Kasumi-1 (cell line): ENCODE results near the gene BOLA1.
"Not testable (repeated sequence)": the region's sequence is repeated elsewhere in the genome, so short reads cannot be mapped to it uniquely, and the experiment has no call there.

Experiments used
- DNase-seq, 2 experiments: peaks; one replicate each; lab custom pipeline; 2025; lab: John Stamatoyannopoulos, UW

BOLA1 gene, protein sequence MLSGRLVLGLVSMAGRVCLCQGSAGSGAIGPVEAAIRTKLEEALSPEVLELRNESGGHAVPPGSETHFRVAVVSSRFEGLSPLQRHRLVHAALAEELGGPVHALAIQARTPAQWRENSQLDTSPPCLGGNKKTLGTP

DNA sequence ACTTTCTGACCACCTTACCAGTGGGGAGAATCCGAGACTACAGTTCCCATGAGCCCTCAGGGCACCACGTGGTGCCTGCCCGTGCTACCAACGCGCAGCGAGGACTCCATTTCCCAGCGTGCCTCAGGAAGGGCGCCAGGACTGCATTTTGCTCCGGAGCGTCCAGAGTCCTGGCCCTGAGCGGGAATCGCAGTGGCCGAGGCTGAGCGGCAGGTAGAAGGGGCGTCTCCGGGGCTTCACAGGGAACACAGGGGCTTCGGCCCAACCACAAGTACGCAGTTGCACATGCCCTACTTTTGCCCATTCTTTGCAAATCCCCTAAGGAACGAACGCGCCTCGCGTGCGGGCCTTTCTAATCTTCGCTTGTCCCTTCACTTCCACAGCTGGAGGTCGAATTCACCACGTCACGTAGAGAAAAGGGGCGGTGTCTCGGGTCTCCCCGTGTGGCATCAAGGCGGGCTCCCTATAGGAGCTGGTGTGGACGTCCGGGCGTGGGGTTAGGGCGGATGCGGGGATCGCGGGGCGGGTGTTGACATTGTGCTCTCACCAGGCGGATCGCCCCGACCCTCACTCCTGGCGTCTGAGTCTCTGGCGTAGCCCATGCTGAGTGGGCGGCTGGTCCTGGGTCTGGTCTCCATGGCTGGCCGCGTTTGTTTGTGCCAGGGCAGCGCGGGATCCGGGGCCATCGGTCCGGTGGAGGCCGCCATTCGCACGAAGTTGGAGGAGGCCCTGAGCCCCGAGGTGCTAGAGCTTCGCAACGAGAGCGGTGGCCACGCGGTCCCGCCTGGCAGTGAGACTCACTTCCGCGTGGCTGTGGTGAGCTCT is at the start of gene BOLA1:
BOLA1 (plus strand) TSS at position 109 of the 825 bp plus-strand sequence; CDS start at position 601, 492 bp downstream.
- peak; percentile 88 to 91 for DNase-seq

DNA sequence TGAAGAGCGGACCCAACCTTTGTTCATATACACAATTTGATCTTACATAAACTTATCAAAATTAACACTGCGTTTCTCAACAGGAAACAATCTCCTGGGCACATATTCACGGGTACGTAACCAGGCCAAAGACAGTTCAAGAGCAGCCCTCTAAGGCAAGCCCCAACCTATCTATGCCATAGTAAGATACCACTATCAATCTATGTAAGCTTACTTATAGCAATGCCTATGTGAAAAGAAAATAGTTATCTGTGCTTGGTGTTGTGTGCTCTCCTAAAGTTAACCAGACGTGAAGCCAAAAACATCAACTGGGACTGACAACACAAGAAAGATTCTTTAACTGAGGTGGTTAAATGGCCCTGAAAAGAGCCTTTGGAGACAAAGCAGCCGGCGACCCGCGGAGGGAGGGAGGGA is 49.4 kb upstream of the BOLA1 start:
- peak in 1 of 2 experiments; percentile 32 for DNase-seq

DNA sequence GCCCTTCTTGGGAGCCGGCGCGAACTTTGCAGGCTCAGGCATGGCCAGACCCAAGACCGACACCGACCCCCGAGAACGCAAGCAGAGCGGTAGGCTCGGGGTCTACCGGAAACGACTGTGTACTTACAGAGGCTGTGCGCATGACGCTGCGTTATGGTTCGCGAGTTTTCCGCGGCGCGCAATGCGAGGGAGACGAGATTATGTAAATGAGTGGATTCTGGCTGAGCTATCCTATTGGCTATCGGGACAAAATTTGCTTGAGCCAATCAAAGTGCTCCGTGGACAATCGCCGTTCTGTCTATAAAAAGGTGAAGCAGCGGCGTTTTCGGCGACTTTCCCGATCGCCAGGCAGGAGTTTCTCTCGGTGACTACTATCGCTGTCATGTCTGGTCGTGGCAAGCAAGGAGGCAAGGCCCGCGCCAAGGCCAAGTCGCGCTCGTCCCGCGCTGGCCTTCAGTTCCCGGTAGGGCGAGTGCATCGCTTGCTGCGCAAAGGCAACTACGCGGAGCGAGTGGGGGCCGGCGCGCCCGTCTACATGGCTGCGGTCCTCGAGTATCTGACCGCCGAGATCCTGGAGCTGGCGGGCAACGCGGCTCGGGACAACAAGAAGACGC is 48.5 kb upstream of the BOLA1 start:
- DNase-seq = not testable (repeated sequence)

DNA sequence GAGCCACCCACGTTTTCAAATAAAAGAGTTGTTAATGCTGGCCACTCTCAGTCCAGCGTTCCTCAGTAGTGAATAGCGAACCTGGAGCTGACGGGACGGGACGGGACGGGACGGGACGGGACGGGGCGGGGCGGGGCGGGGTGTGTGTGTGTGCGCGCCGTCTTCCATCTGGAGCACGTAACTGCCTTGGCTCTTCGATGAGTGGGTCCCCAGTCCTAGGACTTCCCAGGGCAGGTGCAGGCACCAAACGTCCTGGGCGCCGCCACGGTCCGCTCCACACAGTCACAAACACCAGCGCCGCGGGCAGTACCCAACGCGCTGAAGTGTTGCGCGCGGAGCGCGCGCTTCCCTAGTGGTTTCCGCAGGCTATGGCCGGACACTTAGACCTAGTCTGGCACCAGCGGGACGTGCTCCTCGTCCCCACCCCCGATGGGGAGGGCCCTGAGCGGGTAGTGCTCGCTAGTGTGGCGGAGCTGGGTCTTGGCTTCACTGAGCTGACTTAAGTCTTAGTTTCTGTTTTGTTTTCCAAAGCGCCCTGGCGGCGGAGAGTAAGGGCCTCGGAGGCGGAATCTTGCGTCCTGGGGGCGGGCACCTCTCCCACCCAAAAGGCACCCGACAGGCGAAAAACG is 47.7 kb upstream of the BOLA1 start:
- DNase-seq = not testable (repeated sequence)

DNA sequence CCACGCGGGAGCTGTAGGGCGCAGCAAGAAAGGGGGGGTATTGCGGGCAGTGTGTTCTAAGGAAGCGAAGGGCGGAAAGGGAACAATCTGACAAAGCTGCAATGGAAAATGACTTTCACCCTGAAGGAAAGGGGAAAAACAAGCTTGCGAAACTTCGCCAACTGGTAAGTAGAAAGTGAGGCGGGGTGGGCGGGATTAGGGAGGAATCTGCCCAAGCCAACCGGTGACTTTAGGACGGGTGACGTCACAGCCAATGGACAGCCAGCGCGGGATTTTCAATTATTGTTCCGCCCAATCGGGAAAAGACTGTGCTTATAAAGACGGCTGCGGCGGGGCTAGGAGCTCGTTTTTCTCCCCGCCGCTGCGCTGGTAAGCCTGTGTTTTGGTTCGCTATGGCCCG is 47.1 kb upstream of the BOLA1 start:
- not testable (repeated sequence) for DNase-seq

DNA sequence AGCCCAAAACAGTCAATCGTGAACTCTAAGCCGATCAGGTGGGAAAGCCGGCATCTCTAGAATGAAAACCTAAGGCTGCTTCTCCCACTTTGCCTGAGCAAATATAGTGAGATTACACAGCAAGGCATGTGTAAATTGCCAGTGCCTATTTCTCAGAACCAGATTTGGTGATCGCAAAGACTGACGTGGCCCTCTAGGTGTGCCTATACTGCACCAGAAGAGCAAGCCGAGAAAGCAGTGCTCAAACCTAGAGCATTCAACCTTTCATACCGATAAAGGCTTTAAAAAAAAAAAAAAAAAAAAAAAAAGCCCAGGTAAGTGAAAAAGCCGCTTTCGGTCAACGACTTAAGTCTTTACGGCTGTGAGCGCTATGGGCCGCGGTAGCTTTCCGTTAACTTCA is 39.1 kb upstream of the BOLA1 start:
- not testable (repeated sequence) for DNase-seq

DNA sequence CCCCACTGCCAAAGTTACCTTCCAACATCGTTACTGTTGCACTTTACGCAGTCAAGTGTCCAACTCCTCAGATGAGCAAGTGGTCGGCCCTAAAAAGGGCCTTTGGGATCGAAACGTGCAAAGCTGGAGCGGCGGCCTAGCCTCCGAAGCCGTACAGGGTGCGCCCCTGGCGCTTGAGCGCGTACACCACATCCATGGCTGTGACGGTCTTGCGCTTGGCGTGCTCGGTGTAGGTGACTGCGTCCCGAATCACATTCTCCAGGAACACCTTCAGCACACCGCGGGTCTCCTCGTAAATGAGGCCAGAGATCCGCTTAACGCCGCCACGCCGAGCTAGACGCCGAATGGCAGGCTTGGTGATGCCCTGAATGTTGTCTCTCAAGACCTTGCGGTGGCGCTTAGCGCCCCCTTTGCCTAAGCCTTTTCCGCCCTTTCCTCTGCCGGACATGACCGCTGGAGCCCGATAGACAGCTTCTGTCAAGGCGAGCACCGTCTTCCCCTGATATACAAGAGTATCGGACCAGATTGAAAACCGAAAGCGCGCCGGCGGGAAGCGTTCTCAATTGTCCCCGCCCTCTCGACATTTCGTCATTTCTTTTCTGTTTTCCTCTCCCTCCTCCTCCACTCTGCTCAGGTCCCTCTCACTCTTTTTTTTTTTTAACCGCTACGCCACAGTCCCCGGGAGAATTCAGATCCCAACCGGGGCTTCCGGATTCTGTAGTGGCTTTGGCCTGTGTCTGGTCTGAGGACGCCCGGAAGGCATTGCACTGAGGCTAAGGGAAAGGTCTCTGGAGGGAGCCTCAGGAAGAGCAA is 38.5 kb upstream of the BOLA1 start:
- not testable (repeated sequence) for DNase-seq

DNA sequence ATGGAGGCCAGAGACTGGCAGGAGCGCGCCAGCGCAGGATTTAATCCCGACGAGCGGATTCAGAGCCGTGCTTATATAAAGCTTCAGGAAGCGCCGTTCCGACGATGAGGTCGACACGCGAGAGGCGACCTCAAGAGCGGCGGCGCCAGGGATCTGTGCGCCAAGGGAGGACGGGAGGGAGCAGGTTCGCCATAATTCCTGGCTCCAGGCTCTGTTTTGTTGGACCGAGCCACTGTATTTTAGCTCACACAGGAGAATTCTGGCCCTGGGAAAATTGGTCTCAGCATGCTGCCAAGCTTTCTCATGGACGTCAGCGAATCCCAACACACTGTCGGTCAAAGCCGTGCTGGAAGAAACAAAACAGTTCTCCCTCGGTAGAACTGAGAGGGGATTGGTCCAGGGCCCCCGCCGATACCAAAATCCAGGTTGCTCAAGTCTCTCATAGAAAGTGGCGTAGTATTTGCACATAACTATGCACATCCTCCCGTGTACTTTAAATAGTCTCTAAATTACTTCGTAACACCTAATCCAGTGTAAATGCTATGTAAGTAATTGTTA is 37.8 kb upstream of the BOLA1 start:
- not testable (repeated sequence) for DNase-seq

DNA sequence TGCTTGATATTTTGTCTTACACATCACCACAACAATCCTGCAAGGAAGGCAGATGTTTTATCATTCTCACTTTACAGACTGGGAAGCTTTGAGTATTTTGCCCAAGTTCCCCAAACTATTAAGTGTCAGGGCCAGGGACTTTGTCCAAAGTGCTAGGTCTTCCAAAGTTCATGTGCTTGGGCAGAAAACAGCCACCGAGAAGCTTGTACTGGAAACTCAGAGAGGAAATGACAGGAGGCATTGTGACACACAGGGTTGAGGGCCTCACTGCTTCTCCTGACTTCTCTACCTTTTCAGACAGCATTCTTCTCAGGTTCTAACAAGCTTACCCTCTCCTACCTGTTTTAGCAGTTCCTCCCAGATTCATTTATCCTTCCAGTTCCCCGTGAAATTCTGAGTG is 32.5 kb upstream of the BOLA1 start:
- not testable (repeated sequence) for DNase-seq

DNA sequence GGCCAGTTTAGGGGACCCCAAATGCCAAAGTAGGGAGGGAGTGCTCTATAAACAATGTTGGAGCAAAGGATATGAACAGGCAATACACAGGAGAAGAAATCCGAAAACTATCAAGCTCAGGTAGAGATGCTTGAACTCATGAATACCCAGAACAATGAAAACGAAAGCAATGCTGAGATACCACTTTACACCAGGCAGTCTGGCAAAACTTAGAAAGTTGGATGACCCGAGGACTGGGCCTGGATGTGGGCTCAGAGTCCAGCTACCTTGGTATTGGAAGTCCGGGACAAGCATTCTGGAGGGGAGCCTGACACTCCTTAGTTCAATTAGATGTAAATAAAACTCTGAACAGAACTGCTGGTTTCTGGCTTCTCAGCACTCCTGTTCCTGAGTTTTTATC is 26.3 kb upstream of the BOLA1 start:
- not testable (repeated sequence) for DNase-seq

DNA sequence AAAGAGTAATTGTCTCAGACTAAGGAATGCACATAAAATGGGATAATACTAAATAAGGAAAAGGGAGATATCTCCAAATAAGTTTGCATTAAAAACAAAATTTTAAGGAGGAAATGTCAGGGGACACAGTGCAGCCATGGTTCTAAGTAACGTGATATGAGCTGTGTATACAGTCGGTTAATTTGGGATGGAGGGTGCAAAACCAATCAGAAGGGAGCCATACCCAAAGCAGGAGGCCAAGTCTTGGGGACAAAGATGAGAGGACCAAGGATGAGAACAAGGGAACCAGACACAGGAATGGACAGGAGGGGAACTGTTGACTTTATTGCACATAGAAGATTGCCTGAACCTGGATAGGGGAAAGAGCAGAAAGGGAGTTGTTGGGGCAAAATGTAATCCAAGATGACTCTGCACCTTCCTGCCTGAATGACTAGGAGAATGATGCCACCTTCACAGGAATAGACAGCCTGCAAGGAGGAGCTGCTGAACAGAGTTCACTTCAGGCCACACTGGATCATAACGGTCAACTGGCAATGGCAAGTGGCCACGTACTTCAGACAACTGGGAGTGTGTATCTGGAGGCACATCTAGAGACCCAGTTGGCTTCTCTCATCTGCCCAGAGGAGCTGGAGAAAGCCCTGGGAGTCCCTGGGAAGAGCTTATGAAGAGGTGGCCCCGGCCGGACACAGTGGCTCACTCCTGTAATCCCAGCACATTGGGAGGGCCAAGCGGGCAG is 22.0 kb upstream of the BOLA1 start:
- no peak for DNase-seq

DNA sequence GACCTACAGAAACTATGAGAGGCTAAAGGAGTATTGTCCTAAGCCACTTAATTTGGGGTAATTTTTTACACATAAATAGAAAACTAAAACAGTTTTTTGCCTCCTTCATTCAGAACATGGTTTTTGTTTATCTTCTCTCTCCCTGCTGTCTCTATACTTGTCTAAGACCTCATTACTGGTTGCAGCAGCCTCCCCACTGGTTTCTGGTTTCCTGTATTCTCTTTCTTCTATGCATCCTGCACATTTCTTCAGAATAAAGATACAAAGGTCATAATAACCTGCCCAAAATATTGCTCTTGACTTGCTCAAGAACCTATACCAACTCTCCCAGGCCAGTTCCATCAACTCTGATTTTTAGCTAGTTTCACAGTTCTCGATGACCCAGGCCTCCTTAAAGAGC is 19.8 kb upstream of the BOLA1 start:
- no peak for DNase-seq

DNA sequence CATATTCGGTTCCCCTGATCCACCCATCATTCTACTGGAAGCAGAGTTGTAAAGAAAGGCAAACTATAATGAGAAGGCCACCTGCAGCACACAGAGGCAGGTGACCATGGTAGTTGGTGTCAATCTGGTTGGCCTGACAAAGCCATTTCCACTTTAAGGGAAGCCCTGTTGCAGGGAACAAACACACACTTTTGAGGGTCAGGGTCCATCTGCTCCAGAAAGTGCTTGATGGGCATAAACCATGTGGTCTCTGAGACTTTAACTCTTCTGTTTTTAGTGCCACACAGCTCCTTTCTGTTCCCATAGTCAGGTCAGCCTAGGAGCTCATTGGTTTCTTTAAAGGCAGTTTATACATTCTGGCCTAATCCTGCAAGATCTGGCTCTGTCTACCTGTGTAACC is 17.5 kb upstream of the BOLA1 start:
- no peak for DNase-seq

DNA sequence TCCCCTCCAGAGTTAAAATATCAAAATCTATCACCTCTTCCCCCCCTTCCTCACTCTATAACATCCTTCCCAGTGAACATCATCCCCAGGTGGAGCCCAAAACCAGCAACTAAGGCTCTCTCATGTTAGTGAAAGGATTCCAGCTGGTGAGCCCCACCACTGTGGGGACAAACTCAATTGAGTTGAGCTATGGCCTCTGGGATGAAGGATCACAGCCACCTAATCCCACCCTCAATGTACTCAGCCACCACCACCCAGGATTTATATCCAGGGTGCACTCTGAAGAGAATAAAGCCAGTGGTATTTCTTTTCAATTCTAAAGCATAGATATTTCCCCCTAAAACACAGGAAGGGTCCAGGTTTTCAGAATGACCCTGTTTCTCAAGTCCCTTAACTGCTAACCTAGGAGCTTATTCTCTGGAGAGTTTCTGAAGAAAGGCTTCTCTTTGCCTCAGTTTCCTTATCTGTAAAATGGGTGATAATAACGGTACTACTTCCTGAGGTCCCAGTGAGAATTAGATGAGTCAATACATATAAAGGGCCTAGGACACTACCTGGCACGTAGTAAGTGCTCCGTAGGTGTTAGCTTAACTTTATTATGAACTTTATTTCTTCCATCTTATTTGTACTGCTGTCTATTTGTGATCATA is 15.6 kb upstream of the BOLA1 start:
- DNase-seq = no peak

DNA sequence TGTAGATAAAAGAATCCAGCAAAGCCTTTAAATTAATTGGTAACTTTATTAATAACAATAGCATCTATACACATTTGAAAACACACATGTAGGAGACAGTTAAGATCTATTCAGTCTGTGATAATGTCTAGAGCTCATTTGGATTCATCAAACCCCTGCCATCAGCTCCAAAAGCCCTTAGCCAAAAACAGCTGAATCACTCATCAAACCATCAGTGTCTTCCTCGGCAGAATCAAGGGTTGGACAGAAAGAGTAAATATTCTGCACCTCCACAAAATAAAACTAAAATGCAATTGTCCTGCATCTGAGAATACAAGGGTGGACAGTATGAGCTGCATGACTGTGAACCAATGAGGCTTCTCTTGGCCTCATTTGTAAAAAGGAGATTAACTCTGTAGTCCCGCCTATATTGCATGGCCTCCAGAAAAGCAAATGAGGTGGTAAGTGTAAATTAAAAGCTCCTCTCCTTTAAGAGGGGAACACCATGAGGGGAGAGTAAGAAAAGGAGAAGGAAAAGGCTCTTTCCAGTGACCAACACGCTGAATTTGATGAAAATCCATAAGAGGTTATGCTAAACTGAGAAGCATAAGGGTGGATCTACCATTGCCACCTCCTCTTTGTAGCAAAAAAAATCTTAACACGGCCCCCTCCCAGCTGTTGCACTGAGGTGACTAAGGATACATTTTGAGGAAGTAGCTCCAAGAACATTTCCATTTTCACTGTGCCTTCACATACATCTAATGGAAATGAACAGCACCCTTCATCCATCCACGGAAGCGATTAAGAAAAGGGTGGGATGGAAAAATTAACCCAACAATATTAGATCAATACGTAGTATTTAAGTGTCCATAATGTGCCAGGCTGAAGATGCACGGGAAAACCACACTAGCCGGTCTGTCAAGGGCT is 14.7 kb upstream of the BOLA1 start:
- DNase-seq = peak; percentile 79 to 81

DNA sequence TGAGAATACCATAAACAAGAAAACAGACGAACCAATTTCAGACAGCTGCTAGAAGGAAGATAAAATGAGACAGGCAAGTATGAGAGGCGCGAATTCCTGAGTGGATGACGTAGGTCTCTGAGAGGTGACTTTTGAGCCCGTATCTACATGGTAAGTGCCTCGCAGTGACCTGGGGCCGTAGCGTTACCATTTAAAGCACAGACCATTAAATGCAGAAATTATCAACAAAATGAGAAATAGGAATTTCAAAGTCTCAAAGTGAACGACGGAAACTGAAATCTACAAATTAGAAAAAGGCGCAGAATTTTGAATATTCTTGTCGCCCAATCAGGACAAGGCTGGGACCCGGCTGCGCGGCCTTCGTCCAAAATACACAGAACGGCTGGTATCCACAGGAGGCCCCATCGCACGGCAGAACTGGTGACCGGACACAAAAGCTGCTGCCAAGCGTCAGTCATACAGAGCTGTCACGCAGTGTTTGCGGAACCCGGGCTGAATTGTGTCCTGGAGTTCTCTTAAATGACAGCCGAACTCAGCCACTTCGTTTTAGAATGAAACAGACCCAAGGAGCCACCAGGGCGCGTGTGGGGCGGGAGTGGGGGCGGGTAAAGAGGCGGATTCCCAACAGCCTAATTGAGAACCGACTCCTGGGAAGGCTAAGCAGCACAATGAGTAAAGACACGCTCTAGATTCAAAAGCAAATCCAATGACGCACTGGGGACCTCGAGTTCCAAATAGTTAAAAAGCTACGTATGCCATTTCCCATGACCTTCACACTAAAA is 13.8 kb upstream of the BOLA1 start:
- DNase-seq = peak; percentile 73 to 83

DNA sequence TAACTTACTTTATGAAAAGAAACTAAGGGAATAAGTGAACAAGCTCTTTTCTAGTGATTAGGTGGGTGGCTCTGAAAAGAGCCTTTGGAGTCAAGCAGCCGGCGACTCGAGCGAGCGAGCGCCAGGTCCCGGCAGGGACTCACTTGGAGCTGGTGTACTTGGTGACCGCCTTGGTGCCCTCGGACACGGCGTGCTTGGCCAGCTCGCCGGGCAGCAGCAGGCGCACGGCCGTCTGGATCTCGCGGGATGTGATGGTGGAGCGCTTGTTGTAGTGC is 13.3 kb upstream of the BOLA1 start:
- not testable (repeated sequence) for DNase-seq

DNA sequence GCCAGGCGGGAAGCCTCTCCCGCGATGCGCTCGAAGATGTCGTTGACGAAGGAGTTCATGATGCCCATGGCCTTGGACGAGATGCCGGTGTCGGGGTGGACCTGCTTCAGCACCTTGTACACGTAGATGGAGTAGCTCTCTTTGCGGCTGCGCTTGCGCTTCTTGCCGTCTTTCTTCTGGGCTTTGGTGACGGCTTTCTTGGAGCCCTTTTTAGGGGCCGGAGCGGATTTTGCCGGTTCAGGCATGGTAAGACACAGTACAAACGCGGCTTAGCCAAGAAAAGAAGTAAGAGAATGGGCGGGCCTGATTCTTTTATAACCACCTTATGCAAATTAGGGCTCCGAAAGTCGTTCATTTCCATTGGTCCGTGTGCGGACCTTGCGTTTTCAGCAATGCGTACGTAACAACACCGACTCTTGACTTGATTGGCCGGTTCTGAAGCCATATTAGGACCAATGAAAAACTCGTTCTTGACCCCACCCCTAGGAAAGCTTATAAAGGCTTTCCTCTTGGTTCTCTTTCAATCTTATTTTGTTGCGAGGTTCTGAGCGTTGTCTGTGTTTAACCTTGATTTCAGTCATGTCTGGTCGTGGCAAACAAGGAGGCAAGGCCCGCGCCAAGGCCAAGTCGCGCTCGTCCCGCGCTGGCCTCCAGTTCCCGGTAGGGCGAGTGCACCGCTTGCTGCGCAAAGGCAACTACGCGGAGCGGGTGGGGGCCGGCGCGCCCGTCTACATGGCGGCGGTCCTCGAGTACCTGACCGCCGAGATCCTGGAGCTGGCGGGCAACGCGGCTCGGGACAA is 12.8 kb upstream of the BOLA1 start:
- DNase-seq = peak; percentile 98 to 99
